Suprapubic skin (tissue), 4 donors: ENCODE measurements around the gene USF1.

Experiments
- CTCF ChIP-seq, 2 donors: fragments of 200-600 bp in 1 of 2; fragments of 450-650 bp in 1 of 2; sonication (generic) in 1 of 2; IDR thresholded peaks; one replicate each; pipeline ENCODE4 v1.5.1; 2016 to 2019; ENCODE audit warnings: antibody characterized with exemption in 2 of 2, mild to moderate bottlenecking in 1 of 2, moderate library complexity in 1 of 2
- POLR2A ChIP-seq, 2 donors: fragments of 450-650 bp; IDR thresholded peaks; one replicate each; pipeline ENCODE4 v1.6.1; 2017; ENCODE audit warnings: antibody characterized with exemption in 2 of 2, mild to moderate bottlenecking in 2 of 2, moderate library complexity in 2 of 2
- POLR2AphosphoS5 ChIP-seq, 3 donors: sonication (generic); formaldehyde crosslinking; IDR thresholded peaks; one replicate each; pipeline ENCODE4 v1.6.1; 2017; ENCODE audit warnings: antibody characterized with exemption in 3 of 3

- TF ChIP-seq POLR2A (IDR thresholded peaks at IDR 0.05) (no peak), CTCF (IDR thresholded peaks at IDR 0.05) (no peak), POLR2AphosphoS5 (IDR thresholded peaks at IDR 0.05) (no peak)
Observed at GRCh38 chr1:161001525-161001924, 44.3 kb downstream of the USF1 start.
